ENCODE results near the gene ITLN1.
"Not testable (repeated sequence)": the region's sequence is repeated elsewhere in the genome, so short reads cannot be mapped to it uniquely, and the experiment has no call there.

Gene ITLN1

GRCh38 chr1:160883581-160884513 is 1.1 kb downstream of the ITLN1 start:
- DNase-seq (ENCODE audit: low read depth in 3 of 3, low spot score in 1 of 3), result no peak

GRCh38 chr1:160882582-160882981 is 2.4 kb downstream of the ITLN1 start:
- DNase-seq (ENCODE audit: low read depth in 3 of 3, low spot score in 1 of 3), result no peak

GRCh38 chr1:160881264-160881663 is 3.7 kb downstream of the ITLN1 start:
- not testable (repeated sequence) for DNase-seq (ENCODE audit: low read depth in 3 of 3, low spot score in 1 of 3)

- no peak for DNase-seq (ENCODE audit: low read depth in 3 of 3, low spot score in 1 of 3)
Observed at GRCh38 chr1:160880216-160880615, 4.8 kb downstream of the ITLN1 start.

- DNase-seq (ENCODE audit: low read depth in 3 of 3, low spot score in 1 of 3), result no peak
Observed at GRCh38 chr1:160879056-160879455, 5.9 kb downstream of the ITLN1 start.

- no peak for DNase-seq (ENCODE audit: low read depth in 3 of 3, low spot score in 1 of 3)
Observed at GRCh38 chr1:160877221-160877620, 7.8 kb downstream of the ITLN1 start.

GRCh38 chr1:160876311-160876710 is 8.7 kb downstream of the ITLN1 start:
- DNase-seq (ENCODE audit: low read depth in 3 of 3, low spot score in 1 of 3), result no peak

- DNase-seq (ENCODE audit: low read depth in 3 of 3, low spot score in 1 of 3), result not testable (repeated sequence)
Observed at GRCh38 chr1:160875591-160875990, 9.4 kb downstream of the ITLN1 start.

GRCh38 chr1:160874935-160875334 is 10.0 kb downstream of the ITLN1 start:
- DNase-seq (ENCODE audit: low read depth in 3 of 3, low spot score in 1 of 3), result no peak

GRCh38 chr1:160868141-160868540 is 16.8 kb downstream of the ITLN1 start:
- DNase-seq (ENCODE audit: low read depth in 3 of 3, low spot score in 1 of 3), result no peak

- not testable (repeated sequence) for DNase-seq (ENCODE audit: low read depth in 3 of 3, low spot score in 1 of 3)
Observed at GRCh38 chr1:160867651-160868050, 17.3 kb downstream of the ITLN1 start.

- DNase-seq (ENCODE audit: low read depth in 3 of 3, low spot score in 1 of 3), result no peak
Observed at GRCh38 chr1:160866695-160867260, 18.2 kb downstream of the ITLN1 start.

GRCh38 chr1:160866001-160866694 is 18.8 kb downstream of the ITLN1 start:
- DNase-seq (ENCODE audit: low read depth in 3 of 3, low spot score in 1 of 3), result no peak

GRCh38 chr1:160865337-160865736 is 19.6 kb downstream of the ITLN1 start:
- DNase-seq (ENCODE audit: low read depth in 3 of 3, low spot score in 1 of 3), result no peak

- DNase-seq (ENCODE audit: low read depth in 3 of 3, low spot score in 1 of 3), result no peak
Observed at GRCh38 chr1:160864173-160864572, 20.8 kb downstream of the ITLN1 start.

GRCh38 chr1:160863774-160864131 is 21.2 kb downstream of the ITLN1 start:
- DNase-seq (ENCODE audit: low read depth in 3 of 3, low spot score in 1 of 3), result no peak

GRCh38 chr1:160863061-160863773 is 21.8 kb downstream of the ITLN1 start:
- no peak for DNase-seq (ENCODE audit: low read depth in 3 of 3, low spot score in 1 of 3)

GRCh38 chr1:160862203-160863060 is 22.5 kb downstream of the ITLN1 start, which contains the start of gene CD244:
Gene CD244 (minus strand): TSS chr1:160862887. CDS start chr1:160862677, 210 bp downstream.
- DNase-seq (ENCODE audit: low read depth in 3 of 3, low spot score in 1 of 3), result peak in 1 of 3 donors; percentile 6

GRCh38 chr1:160860840-160861505 is 24.0 kb downstream of the ITLN1 start:
- no peak for DNase-seq (ENCODE audit: low read depth in 3 of 3, low spot score in 1 of 3)

- no peak for DNase-seq (ENCODE audit: low read depth in 3 of 3, low spot score in 1 of 3)
Observed at GRCh38 chr1:160859166-160859565, 25.8 kb downstream of the ITLN1 start.

Data from stimulated activated CD4-positive, alpha-beta T cell treated with anti-CD3 and anti-CD28 coated beads, TNF-alpha, amount 100 ng/mL, for 1 hour (primary cell).